CD4-positive, alpha-beta T cell treated with Interleukin-15 for 4 hours (primary cell): ENCODE measurements around the gene STRC.
"Not testable (repeated sequence)": the region's sequence is repeated elsewhere in the genome, so short reads cannot be mapped to it uniquely, and the experiment has no call there.

Source experiments
- DNase-seq: peaks from one replicate; pipeline ENCODE4 v3.0.0-alpha.2; 2020; ENCODE audit warnings: low spot score

Gene STRC

GRCh38 chr15:43563793-43564192 is 54.8 kb downstream of the STRC start:
- DNase-seq: not testable (repeated sequence)

DNA sequence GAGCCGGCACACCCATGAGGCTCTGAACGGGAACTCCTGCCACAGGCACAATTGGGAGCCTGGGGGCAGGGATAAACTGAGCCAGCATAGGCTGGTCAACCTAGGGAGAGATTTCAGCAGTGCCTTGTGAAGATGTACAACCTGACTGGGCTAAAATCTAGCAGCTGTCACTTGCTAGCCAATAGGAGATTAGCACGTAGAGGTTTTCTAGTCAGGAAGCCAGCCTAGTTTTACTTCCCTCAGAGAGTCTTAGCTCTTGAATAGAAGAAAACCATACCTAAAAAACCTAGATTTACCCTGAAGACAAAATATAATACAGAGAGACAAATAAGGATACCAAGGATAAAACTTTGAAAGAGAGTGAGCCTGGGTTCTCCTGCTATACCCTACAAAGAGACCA is 55.8 kb downstream of the STRC start:
- DNase-seq: not testable (repeated sequence)

GRCh38 chr15:43552986-43553385 is 65.6 kb downstream of the STRC start:
- DNase-seq: no peak

- no peak for DNase-seq
Measured at GRCh38 chr15:43552256-43552655, 66.3 kb downstream of the STRC start.

DNA sequence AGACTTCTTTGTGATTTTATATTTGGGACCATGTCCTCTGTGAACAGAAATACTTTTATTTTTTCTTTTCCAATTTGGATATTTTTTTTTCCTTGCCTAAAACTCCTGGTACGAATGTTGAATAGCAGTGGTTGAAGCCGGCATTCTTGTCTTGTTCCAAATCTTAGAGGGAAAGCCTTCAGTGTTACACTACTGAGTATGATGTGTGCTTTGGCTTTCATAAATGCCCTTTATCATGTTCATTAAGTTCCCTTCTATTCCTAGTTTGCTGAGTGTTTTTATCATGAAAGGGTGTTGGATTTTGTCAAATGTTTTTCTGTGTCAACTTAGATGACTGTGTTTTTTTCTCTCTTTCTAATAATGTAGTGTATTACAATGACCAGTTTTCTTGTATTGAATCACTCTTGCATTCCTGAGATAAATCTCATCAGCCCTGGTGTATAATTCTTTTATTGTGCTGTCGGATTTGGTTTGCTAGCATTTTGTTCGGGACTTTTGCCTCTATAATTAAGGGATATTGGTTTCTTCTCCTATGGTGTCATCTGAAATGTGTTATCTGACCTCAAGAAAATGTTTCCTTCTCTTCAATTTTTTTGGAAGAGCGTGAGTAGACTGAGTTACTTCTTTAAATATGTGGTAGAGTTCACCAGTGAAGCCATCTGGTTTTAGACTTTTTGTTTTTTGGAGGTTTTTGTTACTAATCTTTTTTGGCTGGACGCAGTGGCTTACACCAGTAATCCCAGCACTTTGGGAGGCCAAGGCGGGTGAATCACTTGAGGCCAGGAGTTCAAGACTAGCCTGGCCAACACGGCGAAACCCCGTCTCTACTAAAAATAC is 67.9 kb downstream of the STRC start:
- no peak for DNase-seq
